RWPE1 (cell line): ENCODE data around the gene TXNRD1.

ENCODE experiments used
- CTCF ChIA-PET: fragments of 350-600 bp; sonication (Branson Sonifier 250); formaldehyde crosslinking; extraction: SDS; loops from one replicate; lab custom pipeline; 2021; lab: Yijun Ruan, JAX
- POLR2A ChIA-PET: fragments of 400-600 bp; formaldehyde crosslinking; extraction: SDS; loops from one replicate; lab custom pipeline; 2020; ENCODE audit warnings: antibody characterized with exemption; ENCODE audit not compliant: low non-redundant PET; lab: Yijun Ruan, JAX
- DNase-seq: peaks from one replicate; pipeline ENCODE4 v3.0.0; 2012; ENCODE audit warnings: low spot score
- H3K27ac ChIP-seq: fragments of 450-650 bp; 2 replicates; pipeline ENCODE4 v1.5.1; 2017
- CTCF ChIP-seq: fragments of 450-650 bp; conservative IDR thresholded peaks from 2 replicates; pipeline ENCODE4 v1.5.1; 2017; ENCODE audit warnings: low read depth, mild to moderate bottlenecking

The TXNRD1 gene

GRCh38 chr12:104299842-104300481 lies 84.4 kb downstream of the TXNRD1 start:
- POLR2A ChIA-PET, result no interaction called here
- no peak for DNase-seq
- no peak overlapping the region for H3K27ac ChIP-seq
- CTCF ChIA-PET, result no interaction called here
- no peak for TF ChIP-seq CTCF

GRCh38 chr12:104303538-104304151 lies 88.1 kb downstream of the TXNRD1 start, which contains the start of gene EID3:
TSS of gene EID3 (plus strand) at chr12:104303739. CDS start at chr12:104303935, 196 bp downstream.
- no peak for TF ChIP-seq CTCF
- DNase-seq, result peak; percentile 74
- peak within 1 kb of the TSS; percentile 60 for H3K27ac ChIP-seq
- POLR2A ChIA-PET, result no interaction called here
- CTCF ChIA-PET, result interaction anchor here (0.5 to 1.1 kb wide), 4 partner anchors 8 to 483 kb away, joined by 3 to 4 read pairs (median 4); no protein-coding TSS in a partner anchor

- no peak for TF ChIP-seq CTCF
- DNase-seq, result no peak
- ChIA-PET CTCF (interaction anchor here (0.5 to 1.1 kb wide), 4 partner anchors 9 to 484 kb away, joined by 3 to 4 read pairs (median 4); no protein-coding TSS in a partner anchor), POLR2A (no interaction called here)
- peak overlapping the region; percentile 60 for H3K27ac ChIP-seq
Measured at GRCh38 chr12:104304261-104305009, 88.9 kb downstream of the TXNRD1 start.

- ChIA-PET CTCF (no interaction called here), POLR2A (interaction anchor here (0.8 kb wide), 1 partner anchor 803 kb away, joined by 3 read pairs; no protein-coding TSS in a partner anchor)
- TF ChIP-seq CTCF, result no peak
- no peak for DNase-seq
- no peak overlapping the region for H3K27ac ChIP-seq
Measured at GRCh38 chr12:104305349-104305748, 89.8 kb downstream of the TXNRD1 start.

- DNase-seq, result no peak
- H3K27ac ChIP-seq, result no peak overlapping the region
- TF ChIP-seq CTCF, result no peak
- ChIA-PET CTCF (interaction anchor here (0.6 kb wide), 1 partner anchor 447 kb away, joined by 3 read pairs; no protein-coding TSS in a partner anchor), POLR2A (no interaction called here)
Measured at GRCh38 chr12:104306376-104306775, 90.8 kb downstream of the TXNRD1 start.
